WTC11 (cell line): ENCODE measurements around the gene MAMDC2.

Experiments used
- ATF1 ChIP-seq: sonication (generic); formaldehyde crosslinking; IDR thresholded peaks from 2 replicates; pipeline ENCODE4 v1.8.1; 2023; ENCODE audit warnings: mild to moderate bottlenecking, moderate library complexity, missing genetic modification reagents
- CREB1 ChIP-seq: sonication (generic); formaldehyde crosslinking; IDR thresholded peaks from 2 replicates; pipeline ENCODE4 v1.8.0; 2023; ENCODE audit warnings: mild to moderate bottlenecking, missing genetic modification reagents
- ERG ChIP-seq: fragments of 250-450 bp; sonication (Bioruptor Pico); IDR thresholded peaks from 2 replicates; pipeline ENCODE4 v1.8.0; 2021; ENCODE audit warnings: mild to moderate bottlenecking
- FOXJ3 ChIP-seq: sonication (generic); formaldehyde crosslinking; IDR thresholded peaks from 2 replicates; pipeline ENCODE4 v1.9.0; 2021; ENCODE audit warnings: missing genetic modification reagents, mild to moderate bottlenecking, borderline replicate concordance
- HMGXB4 ChIP-seq: sonication (generic); formaldehyde crosslinking; IDR thresholded peaks from 2 replicates; pipeline ENCODE4 v1.8.1; 2023; ENCODE audit warnings: mild to moderate bottlenecking, moderate library complexity, missing genetic modification reagents
- TEAD4 ChIP-seq: sonication (generic); formaldehyde crosslinking; IDR thresholded peaks from 2 replicates; pipeline ENCODE4 v1.8.0; 2022; ENCODE audit warnings: mild to moderate bottlenecking, missing genetic modification reagents
- ZNF121 ChIP-seq: sonication (generic); formaldehyde crosslinking; IDR thresholded peaks from 2 replicates; pipeline ENCODE4 v1.8.0; 2023; ENCODE audit warnings: missing genetic modification reagents
- ZNF232 ChIP-seq: sonication (generic); formaldehyde crosslinking; IDR thresholded peaks from 2 replicates; pipeline ENCODE4 v1.8.0; 2022; ENCODE audit warnings: mild to moderate bottlenecking, missing genetic modification reagents
- ZNF396 ChIP-seq: fragments of 250-450 bp; sonication (Bioruptor Pico); IDR thresholded peaks from 2 replicates; pipeline ENCODE4 v1.8.0; 2021; ENCODE audit warnings: mild to moderate bottlenecking, moderate library complexity, borderline replicate concordance
- ZNF416 ChIP-seq: fragments of 250-450 bp; sonication (Bioruptor Pico); IDR thresholded peaks from 2 replicates; pipeline ENCODE4 v1.9.0; 2021; ENCODE audit warnings: mild to moderate bottlenecking, inconsistent platforms
- ZNF423 ChIP-seq: fragments of 250-450 bp; sonication (Bioruptor Pico); IDR thresholded peaks from 2 replicates; pipeline ENCODE4 v2.1.2; 2022; ENCODE audit warnings: mild to moderate bottlenecking, moderate library complexity
- TF ChIP-seq, protein P1 (sequence below): fragments of 200-600 bp; IDR thresholded peaks from 2 replicates; pipeline ENCODE4 v1.8.0; 2022; ENCODE audit warnings: antibody characterized with exemption
- TF ChIP-seq, protein P2 (sequence below): sonication (generic); formaldehyde crosslinking; IDR thresholded peaks from 2 replicates; pipeline ENCODE4 v1.8.0; 2023; ENCODE audit warnings: missing genetic modification reagents, mild to moderate bottlenecking, borderline replicate concordance

GRCh38 chr9:70222354-70222753 is 178.7 kb downstream of the MAMDC2 start:
- TF ChIP-seq, protein P1, sequence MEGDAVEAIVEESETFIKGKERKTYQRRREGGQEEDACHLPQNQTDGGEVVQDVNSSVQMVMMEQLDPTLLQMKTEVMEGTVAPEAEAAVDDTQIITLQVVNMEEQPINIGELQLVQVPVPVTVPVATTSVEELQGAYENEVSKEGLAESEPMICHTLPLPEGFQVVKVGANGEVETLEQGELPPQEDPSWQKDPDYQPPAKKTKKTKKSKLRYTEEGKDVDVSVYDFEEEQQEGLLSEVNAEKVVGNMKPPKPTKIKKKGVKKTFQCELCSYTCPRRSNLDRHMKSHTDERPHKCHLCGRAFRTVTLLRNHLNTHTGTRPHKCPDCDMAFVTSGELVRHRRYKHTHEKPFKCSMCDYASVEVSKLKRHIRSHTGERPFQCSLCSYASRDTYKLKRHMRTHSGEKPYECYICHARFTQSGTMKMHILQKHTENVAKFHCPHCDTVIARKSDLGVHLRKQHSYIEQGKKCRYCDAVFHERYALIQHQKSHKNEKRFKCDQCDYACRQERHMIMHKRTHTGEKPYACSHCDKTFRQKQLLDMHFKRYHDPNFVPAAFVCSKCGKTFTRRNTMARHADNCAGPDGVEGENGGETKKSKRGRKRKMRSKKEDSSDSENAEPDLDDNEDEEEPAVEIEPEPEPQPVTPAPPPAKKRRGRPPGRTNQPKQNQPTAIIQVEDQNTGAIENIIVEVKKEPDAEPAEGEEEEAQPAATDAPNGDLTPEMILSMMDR, result no peak
- TF ChIP-seq ZNF232 (CRISPR knock-in tag) (no peak), ERG (CRISPR knock-in tag) (no peak), CREB1 (CRISPR knock-in tag) (no peak), ZNF423 (CRISPR knock-in tag) (no peak), FOXJ3 (CRISPR knock-in tag) (no peak), ZNF396 (CRISPR knock-in tag) (no peak), ZNF416 (CRISPR knock-in tag) (no peak), TEAD4 (CRISPR knock-in tag) (no peak), ZNF121 (CRISPR knock-in tag) (no peak), ATF1 (CRISPR knock-in tag) (no peak), HMGXB4 (CRISPR knock-in tag) (no peak)
- TF ChIP-seq, protein P2, sequence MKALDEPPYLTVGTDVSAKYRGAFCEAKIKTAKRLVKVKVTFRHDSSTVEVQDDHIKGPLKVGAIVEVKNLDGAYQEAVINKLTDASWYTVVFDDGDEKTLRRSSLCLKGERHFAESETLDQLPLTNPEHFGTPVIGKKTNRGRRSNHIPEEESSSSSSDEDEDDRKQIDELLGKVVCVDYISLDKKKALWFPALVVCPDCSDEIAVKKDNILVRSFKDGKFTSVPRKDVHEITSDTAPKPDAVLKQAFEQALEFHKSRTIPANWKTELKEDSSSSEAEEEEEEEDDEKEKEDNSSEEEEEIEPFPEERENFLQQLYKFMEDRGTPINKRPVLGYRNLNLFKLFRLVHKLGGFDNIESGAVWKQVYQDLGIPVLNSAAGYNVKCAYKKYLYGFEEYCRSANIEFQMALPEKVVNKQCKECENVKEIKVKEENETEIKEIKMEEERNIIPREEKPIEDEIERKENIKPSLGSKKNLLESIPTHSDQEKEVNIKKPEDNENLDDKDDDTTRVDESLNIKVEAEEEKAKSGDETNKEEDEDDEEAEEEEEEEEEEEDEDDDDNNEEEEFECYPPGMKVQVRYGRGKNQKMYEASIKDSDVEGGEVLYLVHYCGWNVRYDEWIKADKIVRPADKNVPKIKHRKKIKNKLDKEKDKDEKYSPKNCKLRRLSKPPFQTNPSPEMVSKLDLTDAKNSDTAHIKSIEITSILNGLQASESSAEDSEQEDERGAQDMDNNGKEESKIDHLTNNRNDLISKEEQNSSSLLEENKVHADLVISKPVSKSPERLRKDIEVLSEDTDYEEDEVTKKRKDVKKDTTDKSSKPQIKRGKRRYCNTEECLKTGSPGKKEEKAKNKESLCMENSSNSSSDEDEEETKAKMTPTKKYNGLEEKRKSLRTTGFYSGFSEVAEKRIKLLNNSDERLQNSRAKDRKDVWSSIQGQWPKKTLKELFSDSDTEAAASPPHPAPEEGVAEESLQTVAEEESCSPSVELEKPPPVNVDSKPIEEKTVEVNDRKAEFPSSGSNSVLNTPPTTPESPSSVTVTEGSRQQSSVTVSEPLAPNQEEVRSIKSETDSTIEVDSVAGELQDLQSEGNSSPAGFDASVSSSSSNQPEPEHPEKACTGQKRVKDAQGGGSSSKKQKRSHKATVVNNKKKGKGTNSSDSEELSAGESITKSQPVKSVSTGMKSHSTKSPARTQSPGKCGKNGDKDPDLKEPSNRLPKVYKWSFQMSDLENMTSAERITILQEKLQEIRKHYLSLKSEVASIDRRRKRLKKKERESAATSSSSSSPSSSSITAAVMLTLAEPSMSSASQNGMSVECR (CRISPR knock-in tag), result no peak
